Dendritic cell treated with granulocyte-macrophage colony-stimulating factor and Interleukin-4, amounts not matched to agents 40 ng/mL and 50 ng/mL, for 4 days (primary cell): ENCODE results near the gene PRR11.
"Not testable (repeated sequence)": the region's sequence is repeated elsewhere in the genome, so short reads cannot be mapped to it uniquely, and the experiment has no call there.

Experiments used
- H3K27ac Mint-ChIP-seq: one replicate; pipeline ENCODE4 v1.8.0; 2022; ENCODE audit warnings: mild to moderate bottlenecking, mixed read lengths
- H3K27me3 Mint-ChIP-seq: one replicate; pipeline ENCODE4 v1.8.0; 2022; ENCODE audit warnings: mild to moderate bottlenecking, mixed read lengths
- H3K36me3 Mint-ChIP-seq: one replicate; pipeline ENCODE4 v1.8.0; 2022; ENCODE audit warnings: low read depth, mixed read lengths
- H3K4me1 Mint-ChIP-seq: one replicate; pipeline ENCODE4 v1.8.0; 2022; ENCODE audit warnings: low read depth, mixed read lengths
- H3K4me3 Mint-ChIP-seq: one replicate; pipeline ENCODE4 v1.8.0; 2022; ENCODE audit warnings: mild to moderate bottlenecking, moderate library complexity, mixed read lengths
- H3K9me3 Mint-ChIP-seq: one replicate; pipeline ENCODE4 v1.8.0; 2022; ENCODE audit warnings: mixed read lengths
- intact Hi-C: fragments of 100-400 bp; cut with micrococcal nuclease; formaldehyde crosslinking; loops from one replicate; pipeline ENCODE4 v1.15.0; 2022

Gene PRR11

DNA sequence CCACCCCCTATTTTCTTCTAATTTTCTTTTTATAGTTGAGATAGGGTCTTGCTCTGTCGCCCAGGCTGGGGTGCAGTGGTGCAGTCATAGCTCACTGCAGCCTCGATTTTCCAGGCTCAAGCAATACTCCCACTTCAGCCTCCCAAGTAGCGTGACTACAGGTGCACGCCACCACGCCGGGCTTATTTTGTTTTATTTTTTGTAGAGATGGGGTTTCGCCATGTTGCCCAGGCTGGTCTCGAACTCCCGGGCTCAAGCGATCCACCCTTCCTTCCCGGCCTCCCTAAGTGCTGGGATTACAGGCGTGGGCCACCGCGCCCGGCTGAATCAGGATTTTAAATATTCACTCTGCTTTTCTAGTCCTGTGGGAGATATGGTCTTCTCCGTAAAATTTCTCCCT lies 63.8 kb downstream of the PRR11 start:
- H3K4me3 Mint-ChIP-seq: no peak overlapping the region
- H3K36me3 Mint-ChIP-seq: peaks cover 15% of the 10 kb centered on the region
- H3K9me3 Mint-ChIP-seq: no peaks in the 10 kb centered on the region
- H3K27me3 Mint-ChIP-seq: peaks cover 3% of the 10 kb centered on the region
- H3K27ac Mint-ChIP-seq: no peak overlapping the region
- intact Hi-C loops: no loop called here
- peaks cover 10% of the 10 kb centered on the region for H3K4me1 Mint-ChIP-seq

DNA sequence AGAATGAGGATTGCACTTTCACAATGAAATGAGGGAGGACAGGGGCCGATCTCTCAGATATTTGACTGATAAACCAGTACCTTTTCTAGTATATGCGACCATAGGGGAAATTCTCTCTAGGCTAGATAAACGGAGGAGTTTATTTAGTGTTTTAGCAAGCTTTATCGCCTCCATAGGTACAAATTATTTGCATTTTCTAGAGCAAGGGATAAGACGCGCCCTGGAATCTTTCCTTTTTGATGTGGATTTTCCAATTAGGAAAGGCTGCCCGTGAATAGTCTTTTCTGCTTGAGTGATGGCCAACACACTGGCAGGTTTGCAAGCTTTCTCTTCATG lies 64.4 kb downstream of the PRR11 start:
- Mint-ChIP-seq H3K9me3 (no peaks in the 10 kb centered on the region), H3K27me3 (peaks cover 3% of the 10 kb centered on the region), H3K4me3 (peak overlapping the region; percentile 97), H3K27ac (peak overlapping the region; percentile 82), H3K4me1 (peaks cover 10% of the 10 kb centered on the region), H3K36me3 (peaks cover 9% of the 10 kb centered on the region)
- intact Hi-C loops: loop anchor here (2.0 kb wide), 2 partner anchors 91 to 221 kb away; no protein-coding TSS in a partner anchor

DNA sequence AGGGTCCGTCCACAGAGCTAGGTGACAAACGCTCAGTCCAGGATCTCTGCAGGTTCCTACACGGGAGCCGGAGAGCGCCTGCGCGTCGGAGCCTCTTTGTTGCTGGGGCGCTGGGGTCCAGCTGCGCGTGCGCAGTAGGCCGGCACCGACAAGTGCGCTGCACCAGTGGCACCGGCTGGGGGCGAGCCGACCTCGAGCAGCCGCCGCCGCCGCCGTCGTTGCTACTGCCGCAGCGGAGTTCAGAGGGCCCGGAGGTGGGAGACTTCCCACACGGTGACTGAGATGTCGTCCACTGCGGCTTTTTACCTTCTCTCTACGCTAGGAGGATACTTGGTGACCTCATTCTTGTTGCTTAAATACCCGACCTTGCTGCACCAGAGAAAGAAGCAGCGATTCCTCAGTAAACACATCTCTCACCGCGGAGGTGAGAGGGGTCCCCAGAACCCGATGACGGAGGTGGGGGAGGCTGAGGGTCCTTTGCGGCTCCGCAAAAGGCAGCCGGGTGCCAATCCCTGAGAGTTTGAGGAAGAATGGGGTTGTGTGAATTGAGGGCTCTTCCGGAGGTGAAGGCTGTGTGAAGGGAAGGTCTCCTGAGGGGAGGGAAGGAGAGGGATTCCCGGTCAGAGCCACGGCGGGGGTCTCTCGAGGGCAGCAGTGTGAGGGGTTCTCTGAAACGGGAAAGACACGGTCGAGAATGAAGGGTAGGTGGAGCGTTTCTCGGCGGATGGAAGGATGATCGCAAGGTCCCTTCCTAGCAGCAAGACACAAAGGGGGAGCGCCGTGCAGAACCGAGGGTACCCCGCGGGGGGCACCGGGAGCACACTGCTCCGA lies 65.0 kb downstream of the PRR11 start, which contains the start of gene GDPD1:
GDPD1 (plus strand) TSS at position 184 of the 831 bp plus-strand sequence; CDS start at position 283, 99 bp downstream.
- Mint-ChIP-seq H3K27ac (peak within 1 kb of the TSS; percentile 82), H3K27me3 (peaks cover 3% of the 10 kb centered on the region), H3K9me3 (no peaks in the 10 kb centered on the region), H3K4me1 (peaks cover 10% of the 10 kb centered on the region), H3K36me3 (peaks cover 9% of the 10 kb centered on the region), H3K4me3 (peak within 1 kb of the TSS; percentile 97)
- intact Hi-C loops: loop anchor here (2.0 kb wide), 2 partner anchors 90 to 220 kb away; no protein-coding TSS in a partner anchor

DNA sequence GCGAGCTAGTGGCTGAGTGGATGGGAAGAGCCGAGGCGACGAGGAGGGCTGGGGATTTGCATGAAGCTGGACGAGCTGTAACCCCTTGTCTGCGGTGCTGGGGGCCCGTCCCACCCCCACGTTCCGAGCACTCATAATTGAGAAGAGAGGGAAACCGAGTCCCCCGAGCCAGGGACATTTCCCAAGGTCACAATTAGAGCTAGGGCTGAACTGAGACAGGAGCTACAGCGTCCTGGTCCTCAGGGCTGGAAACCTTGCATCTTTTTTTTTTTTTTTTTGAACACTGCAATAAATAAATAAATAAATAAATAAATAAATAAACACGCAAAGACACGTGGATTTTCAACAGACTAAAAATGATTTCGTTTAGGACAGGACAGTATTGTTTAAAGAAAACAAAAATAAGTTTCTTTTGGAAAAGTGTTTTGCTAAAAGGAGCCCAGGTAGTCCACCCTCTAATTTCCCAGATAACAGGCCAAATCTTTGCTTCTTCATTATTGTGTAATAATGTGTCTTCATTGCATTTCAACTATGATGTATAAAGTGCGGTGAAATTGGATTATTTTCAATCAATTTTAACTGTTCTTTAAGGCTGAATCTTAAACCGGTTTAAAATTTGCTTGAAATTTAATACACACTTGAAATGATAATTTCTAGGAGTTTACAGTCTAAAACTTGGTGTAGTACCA lies 65.8 kb downstream of the PRR11 start:
- Mint-ChIP-seq H3K4me3 (peak overlapping the region; percentile 97), H3K4me1 (peaks cover 10% of the 10 kb centered on the region), H3K9me3 (no peaks in the 10 kb centered on the region), H3K36me3 (peaks cover 9% of the 10 kb centered on the region), H3K27me3 (peaks cover 3% of the 10 kb centered on the region), H3K27ac (peak overlapping the region; percentile 82)
- intact Hi-C loops: loop anchor here (2.0 kb wide), 2 partner anchors 89 to 219 kb away; no protein-coding TSS in a partner anchor

DNA sequence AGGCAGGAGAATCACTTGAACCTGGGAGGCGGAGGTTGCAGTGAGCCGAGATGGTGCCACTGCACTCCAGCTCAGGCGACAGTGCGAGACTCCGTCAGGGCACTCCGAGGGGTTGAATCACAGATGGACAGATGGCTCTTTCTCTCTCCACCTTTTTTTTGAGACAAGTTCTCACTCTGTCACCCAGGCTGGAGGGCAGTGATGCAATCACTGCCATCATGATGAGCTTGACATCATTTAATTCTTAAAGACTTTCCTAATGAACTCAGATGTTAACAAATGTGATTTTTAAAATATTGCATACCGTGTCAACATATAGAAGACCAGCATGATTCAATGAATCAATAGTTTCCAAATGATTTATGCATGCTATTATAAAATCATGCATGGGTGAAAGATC lies 68.3 kb downstream of the PRR11 start:
- intact Hi-C loops: no loop called here
- Mint-ChIP-seq H3K27ac (no peak overlapping the region), H3K36me3 (peaks cover 9% of the 10 kb centered on the region), H3K9me3 (no peaks in the 10 kb centered on the region), H3K27me3 (peaks cover 3% of the 10 kb centered on the region), H3K4me3 (no peak overlapping the region), H3K4me1 (peaks cover 10% of the 10 kb centered on the region)

DNA sequence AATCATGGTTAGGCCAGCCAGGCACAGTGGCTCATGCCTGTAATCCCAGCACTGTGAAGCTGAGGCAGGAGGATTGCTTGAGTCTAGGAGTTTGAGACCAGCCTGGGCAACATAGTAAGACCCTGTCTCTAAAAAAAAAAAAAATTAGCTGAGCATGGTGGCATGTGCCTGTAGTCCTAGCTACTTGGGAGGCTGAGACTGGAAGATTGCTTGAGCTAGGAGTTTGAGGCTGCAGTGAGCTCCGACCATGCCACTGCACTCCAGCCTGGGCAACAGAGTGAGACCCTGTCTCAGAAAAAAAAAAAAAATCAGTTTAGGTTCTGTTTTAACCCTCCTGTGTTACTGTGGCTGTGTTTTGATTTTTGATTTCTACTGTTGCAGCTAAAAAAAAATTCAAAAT lies 73.0 kb downstream of the PRR11 start:
- H3K4me3 Mint-ChIP-seq, H3K9me3 Mint-ChIP-seq, H3K4me1 Mint-ChIP-seq, H3K27ac Mint-ChIP-seq, intact Hi-C loops, H3K27me3 Mint-ChIP-seq, H3K36me3 Mint-ChIP-seq: not testable (repeated sequence)

DNA sequence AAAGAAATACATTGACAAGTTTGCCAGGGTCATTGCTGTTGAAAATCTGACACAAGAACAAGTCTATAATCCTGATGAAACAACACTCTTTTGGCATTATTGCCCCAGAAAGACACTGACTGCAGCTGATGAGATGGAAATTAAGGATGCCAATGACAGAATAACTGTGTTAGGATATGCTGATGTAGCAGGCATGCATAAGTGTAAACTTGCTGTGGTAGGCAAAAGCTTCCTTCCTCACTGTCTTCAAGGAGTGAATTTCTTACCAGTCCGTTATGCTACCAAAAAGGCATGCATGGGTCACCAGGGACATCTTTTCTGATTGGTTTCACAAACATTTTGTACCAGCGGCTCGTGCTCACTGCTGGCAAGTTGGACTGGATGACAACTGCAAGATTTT lies 75.2 kb downstream of the PRR11 start:
- H3K27me3 Mint-ChIP-seq: no peaks in the 10 kb centered on the region
- peaks cover 6% of the 10 kb centered on the region for H3K4me1 Mint-ChIP-seq
- intact Hi-C loops: no loop called here
- no peaks in the 10 kb centered on the region for H3K36me3 Mint-ChIP-seq
- H3K4me3 Mint-ChIP-seq: no peak overlapping the region
- H3K9me3 Mint-ChIP-seq: no peaks in the 10 kb centered on the region
- no peak overlapping the region for H3K27ac Mint-ChIP-seq

DNA sequence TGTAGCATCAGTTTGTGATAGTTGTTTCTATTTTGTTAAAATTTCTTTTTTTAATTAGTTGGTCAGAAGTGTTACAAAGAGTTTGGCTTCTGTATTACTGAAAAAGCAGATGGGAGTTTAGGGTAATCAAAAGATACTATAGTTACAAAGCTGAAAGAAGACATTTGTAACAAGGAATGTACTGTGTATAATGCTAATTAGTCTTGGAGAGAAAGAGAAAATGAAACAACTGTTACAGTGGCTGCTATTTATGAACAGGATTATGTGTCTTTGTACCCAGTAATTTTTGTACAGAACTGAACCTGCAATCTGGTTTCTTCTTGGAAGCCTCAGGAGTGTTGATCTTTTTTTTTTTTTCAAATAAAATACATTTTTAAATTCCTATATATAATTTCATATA lies 79.1 kb downstream of the PRR11 start:
- H3K36me3 Mint-ChIP-seq: no peaks in the 10 kb centered on the region
- H3K27ac Mint-ChIP-seq: no peak overlapping the region
- H3K9me3 Mint-ChIP-seq: no peaks in the 10 kb centered on the region
- no peaks in the 10 kb centered on the region for H3K27me3 Mint-ChIP-seq
- intact Hi-C loops: no loop called here
- H3K4me3 Mint-ChIP-seq: no peak overlapping the region
- H3K4me1 Mint-ChIP-seq: peaks cover 6% of the 10 kb centered on the region

DNA sequence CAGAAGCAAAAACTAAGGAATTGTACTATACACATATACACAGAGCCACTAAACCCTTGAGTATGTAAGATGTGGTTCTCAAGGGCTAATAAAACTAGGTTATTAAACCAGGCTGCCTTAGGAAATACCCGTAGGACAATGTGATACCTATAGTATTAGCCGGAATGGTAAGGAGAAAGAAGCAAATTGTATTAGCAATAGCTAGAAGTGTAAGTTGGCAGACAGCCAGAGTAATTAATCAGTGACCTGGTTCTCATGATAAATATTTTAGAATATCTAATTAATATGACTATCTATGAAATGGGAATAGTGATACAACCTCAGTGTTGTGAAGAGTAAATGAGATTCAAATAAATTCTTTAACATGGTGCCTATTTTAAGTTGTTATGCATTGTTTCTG lies 83.4 kb downstream of the PRR11 start:
- Mint-ChIP-seq H3K4me1 (no peaks in the 10 kb centered on the region), H3K27me3 (no peaks in the 10 kb centered on the region), H3K4me3 (no peak overlapping the region), H3K9me3 (no peaks in the 10 kb centered on the region), H3K27ac (no peak overlapping the region), H3K36me3 (no peaks in the 10 kb centered on the region)
- intact Hi-C loops: no loop called here

DNA sequence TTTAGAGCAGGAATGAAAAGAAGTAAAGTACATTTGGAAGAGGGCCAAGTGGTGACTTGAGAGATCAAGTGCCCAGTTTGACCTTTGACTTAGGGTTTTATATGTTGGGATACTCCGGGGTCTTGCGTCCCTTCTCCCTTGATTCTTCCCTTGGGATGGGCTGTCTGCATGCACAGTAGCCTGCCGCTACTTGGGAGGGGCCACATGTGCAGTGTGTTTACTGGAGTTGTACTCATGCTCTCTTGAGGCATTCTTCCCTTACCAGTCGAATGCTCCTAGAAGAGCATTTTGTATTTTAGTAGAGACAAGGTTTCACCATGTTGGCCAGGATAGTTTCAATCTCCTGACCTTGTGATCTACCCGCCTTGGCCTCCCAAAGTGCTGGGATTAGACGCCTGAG lies 88.5 kb downstream of the PRR11 start:
- Mint-ChIP-seq H3K27ac (no peak overlapping the region), H3K4me3 (no peak overlapping the region), H3K4me1 (no peaks in the 10 kb centered on the region), H3K36me3 (no peaks in the 10 kb centered on the region), H3K9me3 (no peaks in the 10 kb centered on the region), H3K27me3 (no peaks in the 10 kb centered on the region)
- intact Hi-C loops: no loop called here
